Measurements from ENCODE around the gene RNASET2.
"Not testable (repeated sequence)": the region's sequence is repeated elsewhere in the genome, so short reads cannot be mapped to it uniquely, and the experiment has no call there.

The RNASET2 gene

DNA sequence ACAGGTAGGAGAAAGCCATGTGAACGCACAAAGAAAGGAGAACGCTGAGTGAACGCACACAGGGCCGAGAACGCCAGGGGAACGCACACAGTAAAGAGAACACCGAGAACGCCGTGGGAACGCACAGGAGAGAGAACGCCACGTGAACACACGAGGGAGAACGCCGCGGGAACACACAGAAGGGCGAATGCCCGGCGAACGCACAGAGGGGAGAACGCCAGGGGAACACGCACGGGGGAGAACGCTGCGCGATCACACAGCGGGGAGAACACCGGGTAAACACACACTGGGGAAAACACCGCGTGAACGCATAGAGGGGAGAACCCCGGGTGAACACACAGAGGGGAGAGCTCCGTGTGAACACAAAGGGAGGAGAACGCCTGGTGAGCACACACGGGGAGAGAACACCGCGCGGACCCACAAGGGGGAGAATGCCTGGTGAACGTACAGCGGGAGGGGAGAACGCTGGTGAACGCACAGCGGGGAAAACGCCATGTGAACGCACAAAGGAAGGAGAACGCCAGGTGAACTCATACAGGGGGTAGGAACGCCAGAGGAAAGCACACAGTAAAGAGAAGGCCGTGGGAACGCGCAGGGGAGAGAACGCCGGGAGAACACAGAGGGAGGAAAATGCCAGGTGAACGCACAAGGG lies 55.3 kb downstream of the RNASET2 start:
- no peaks in the 10 kb centered on the region for H3K4me1 Mint-ChIP-seq (ENCODE audit: low read depth)
- DNase-seq = no peak
- H3K27me3 Mint-ChIP-seq = no peaks in the 10 kb centered on the region
- no peak overlapping the region for H3K27ac Mint-ChIP-seq
- H3K9me3 Mint-ChIP-seq = no peaks in the 10 kb centered on the region
- H3K36me3 Mint-ChIP-seq (ENCODE audit: low read depth) = no peaks in the 10 kb centered on the region
- H3K4me3 Mint-ChIP-seq = no peak overlapping the region

DNA sequence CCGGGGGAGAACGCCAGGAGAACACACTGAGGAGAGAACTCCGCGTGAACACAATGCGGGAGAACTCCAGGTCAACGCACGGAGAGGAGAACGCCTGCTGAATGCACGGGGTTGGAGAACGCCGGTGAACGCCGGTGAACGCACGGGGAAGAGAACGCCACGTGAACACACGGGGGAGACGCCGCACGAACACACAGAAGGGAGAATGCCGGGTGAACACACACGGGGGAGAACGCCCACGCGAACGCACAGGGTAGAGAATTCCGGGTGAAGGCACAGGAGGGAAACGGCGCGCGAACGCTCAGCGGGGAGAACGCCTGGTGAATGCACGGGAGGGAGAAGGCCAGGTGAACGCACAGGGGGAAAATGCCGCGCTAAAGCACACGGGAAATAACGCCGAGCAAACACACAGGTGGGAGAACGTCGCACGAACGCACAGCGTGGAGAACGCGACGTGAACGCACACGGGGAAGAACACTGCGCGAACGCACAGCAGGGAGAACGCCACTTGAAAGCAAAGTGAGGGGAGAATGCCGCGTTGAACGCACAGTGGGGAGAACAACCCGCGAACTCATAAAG lies 56.1 kb downstream of the RNASET2 start:
- no peaks in the 10 kb centered on the region for H3K9me3 Mint-ChIP-seq
- no peaks in the 10 kb centered on the region for H3K4me1 Mint-ChIP-seq (ENCODE audit: low read depth)
- no peak for DNase-seq
- H3K4me3 Mint-ChIP-seq = no peak overlapping the region
- no peak overlapping the region for H3K27ac Mint-ChIP-seq
- no peaks in the 10 kb centered on the region for H3K36me3 Mint-ChIP-seq (ENCODE audit: low read depth)
- H3K27me3 Mint-ChIP-seq = no peaks in the 10 kb centered on the region

DNA sequence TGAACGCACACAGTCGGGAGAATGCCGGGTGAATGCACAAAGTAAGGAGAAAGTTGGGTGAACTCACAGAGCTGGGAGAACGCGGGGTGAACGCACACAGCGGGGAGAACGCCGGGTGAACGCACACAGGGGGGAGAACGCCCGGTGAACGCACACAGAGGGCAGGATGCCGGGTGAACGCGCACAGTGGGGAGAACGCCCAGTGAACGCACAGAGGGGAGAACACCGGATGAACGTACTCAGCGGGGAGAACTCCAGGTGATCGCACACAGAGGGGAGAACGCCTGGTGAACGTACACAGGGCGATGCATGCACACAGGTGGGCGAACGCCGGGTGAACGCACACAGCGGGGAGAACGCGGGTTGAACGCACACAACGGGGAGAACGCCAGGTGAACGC lies 57.4 kb downstream of the RNASET2 start:
- Mint-ChIP-seq H3K27ac (no peak overlapping the region), H3K27me3 (no peaks in the 10 kb centered on the region), H3K9me3 (no peaks in the 10 kb centered on the region), H3K4me1 (ENCODE audit: low read depth) (no peaks in the 10 kb centered on the region), H3K36me3 (ENCODE audit: low read depth) (no peaks in the 10 kb centered on the region), H3K4me3 (no peak overlapping the region)
- DNase-seq = no peak

DNA sequence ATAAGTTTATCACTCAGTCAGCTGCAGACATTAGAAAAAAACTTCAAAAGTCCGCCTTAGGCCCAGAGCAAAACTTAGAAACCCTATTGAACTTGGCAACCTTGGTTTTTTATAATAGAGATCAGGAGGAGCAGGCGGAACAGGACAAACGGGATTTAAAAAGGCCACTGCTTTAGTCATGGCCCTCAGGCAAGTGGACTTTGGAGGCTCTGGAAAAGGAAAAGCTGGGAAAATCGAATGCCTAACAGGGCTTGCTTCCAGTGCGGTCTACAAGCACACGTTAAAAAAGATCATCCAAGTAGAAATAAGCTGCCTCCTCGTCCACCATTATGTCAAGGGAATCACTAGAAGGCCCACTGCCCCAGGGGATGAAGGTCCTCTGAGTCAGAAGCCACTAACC lies 61.7 kb downstream of the RNASET2 start:
- not testable (repeated sequence) for H3K27ac Mint-ChIP-seq, H3K9me3 Mint-ChIP-seq

DNA sequence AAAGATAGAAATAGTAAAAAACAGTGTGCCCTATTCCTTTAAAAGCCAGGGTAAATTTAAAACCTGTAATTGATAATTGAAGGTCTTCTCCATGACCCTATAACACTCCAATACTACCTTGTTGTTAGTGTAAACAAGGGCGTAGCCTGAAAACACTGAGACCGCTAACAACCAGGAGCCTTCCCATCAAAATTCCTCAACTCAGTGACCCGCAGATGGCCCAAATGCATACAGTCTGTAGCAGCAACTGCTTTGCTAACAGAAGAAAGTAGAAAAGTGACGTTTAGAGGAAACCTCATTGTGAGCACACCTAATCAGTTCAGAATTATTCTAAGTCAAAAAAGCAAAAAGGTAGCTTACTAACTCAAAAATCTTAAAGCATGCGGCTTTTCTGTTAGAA lies 63.9 kb downstream of the RNASET2 start:
- H3K9me3 Mint-ChIP-seq; H3K27ac Mint-ChIP-seq; H3K4me1 Mint-ChIP-seq (ENCODE audit: low read depth); H3K27me3 Mint-ChIP-seq; DNase-seq; H3K4me3 Mint-ChIP-seq: not testable (repeated sequence)
- peaks cover 15% of the 10 kb centered on the region for H3K36me3 Mint-ChIP-seq (ENCODE audit: low read depth)

More for the DNA sequence above, 61.7 kb downstream of the RNASET2 start:
- not testable (repeated sequence) for H3K4me1 Mint-ChIP-seq (ENCODE audit: low read depth); H3K4me3 Mint-ChIP-seq; DNase-seq; H3K27me3 Mint-ChIP-seq
- peaks cover 10% of the 10 kb centered on the region for H3K36me3 Mint-ChIP-seq (ENCODE audit: low read depth)

DNA sequence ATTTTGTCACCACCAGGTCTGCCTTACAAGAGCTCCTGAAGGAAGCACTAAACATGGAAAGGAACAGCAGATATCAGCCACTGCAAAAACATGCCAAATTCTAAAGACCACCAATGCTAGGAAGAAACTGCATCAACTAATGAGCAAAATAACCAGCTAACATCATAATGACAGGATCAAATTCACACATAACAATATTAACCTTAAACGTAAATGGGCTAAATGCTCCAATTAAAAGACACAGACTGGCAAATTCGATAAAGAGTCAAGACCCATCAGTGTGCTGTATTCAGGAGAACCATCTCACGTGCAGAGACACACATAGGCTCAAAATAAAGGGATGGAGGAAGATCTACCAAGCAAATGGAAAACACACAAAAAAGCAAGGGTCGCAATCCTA lies 69.6 kb downstream of the RNASET2 start:
- DNase-seq, H3K27ac Mint-ChIP-seq: not testable (repeated sequence)
- H3K36me3 Mint-ChIP-seq (ENCODE audit: low read depth) = peaks cover 19% of the 10 kb centered on the region

DNA sequence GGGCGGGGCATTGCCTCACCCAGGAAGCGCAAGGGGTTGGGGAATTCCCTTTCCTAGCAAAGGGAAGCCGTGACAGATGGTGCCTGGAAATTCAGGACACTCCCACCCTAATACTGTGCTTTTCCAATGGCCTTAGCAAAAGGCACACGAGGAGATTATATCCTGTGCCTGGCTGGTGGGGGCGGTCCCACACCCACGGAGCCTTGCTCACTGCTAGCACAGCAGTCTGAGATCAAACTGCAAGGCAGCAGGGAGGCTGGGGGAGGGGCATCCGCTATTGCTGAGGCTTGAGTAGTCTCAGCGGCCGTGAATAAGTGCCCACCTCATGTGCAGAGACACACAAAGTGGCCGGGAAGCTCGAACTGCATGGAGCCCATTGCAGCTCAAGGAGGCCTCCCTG lies 71.4 kb downstream of the RNASET2 start:
- peaks cover 11% of the 10 kb centered on the region for H3K36me3 Mint-ChIP-seq (ENCODE audit: low read depth)
- not testable (repeated sequence) for H3K9me3 Mint-ChIP-seq; H3K27me3 Mint-ChIP-seq; H3K27ac Mint-ChIP-seq; H3K4me1 Mint-ChIP-seq (ENCODE audit: low read depth); DNase-seq; H3K4me3 Mint-ChIP-seq

More for the DNA sequence above, 69.6 kb downstream of the RNASET2 start:
- H3K4me3 Mint-ChIP-seq; H3K4me1 Mint-ChIP-seq (ENCODE audit: low read depth); H3K27me3 Mint-ChIP-seq: not testable (repeated sequence)
- H3K9me3 Mint-ChIP-seq = peaks cover 12% of the 10 kb centered on the region

DNA sequence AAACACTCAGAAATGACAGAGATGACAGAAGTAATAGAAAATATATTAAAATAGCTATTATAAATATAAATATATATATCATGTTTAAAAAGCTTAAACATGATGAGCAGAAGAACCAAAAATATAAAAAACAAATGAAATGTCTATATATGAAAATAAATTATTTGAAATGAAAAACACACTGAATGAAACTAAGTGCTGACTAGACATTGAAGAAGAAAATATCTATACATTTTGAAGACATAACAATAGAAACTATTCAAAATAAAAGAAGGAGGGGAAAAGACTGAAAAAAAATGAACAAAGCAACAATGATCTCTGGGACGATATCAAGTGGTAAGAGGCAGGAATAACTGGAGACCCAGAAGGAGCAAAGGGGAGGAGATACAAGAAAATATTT lies 76.8 kb downstream of the RNASET2 start:
- Mint-ChIP-seq H3K27ac (no peak overlapping the region), H3K4me3 (no peak overlapping the region), H3K36me3 (ENCODE audit: low read depth) (peaks cover 4% of the 10 kb centered on the region), H3K4me1 (ENCODE audit: low read depth) (no peaks in the 10 kb centered on the region), H3K9me3 (peaks cover 4% of the 10 kb centered on the region), H3K27me3 (no peaks in the 10 kb centered on the region)
- DNase-seq = no peak
